Measurements from ENCODE around the gene MYH16.

DNA sequence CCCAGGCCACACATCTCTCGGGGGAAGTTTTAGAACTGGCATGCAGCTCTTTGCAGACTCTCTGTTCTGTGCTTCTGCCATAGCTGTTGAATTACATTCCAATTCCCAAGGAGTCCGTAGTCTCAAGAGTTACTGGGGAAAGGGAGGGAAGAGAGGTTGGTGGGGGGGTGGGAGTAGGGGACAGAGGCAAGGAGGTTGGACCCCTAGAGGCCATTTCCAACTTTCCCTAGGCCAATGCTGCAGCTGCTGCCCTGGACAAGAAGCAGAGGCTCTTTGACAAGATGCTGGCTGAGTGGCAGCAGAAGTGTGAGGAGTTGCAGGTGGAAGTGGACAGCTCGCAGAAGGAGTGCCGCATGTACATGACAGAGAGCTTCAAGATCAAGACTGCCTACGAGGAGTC is 23.8 kb downstream of the MYH16 start:
- no peak for TF ChIP-seq POLR2A (IDR thresholded peaks at IDR 0.05)
- TF ChIP-seq, protein P1, sequence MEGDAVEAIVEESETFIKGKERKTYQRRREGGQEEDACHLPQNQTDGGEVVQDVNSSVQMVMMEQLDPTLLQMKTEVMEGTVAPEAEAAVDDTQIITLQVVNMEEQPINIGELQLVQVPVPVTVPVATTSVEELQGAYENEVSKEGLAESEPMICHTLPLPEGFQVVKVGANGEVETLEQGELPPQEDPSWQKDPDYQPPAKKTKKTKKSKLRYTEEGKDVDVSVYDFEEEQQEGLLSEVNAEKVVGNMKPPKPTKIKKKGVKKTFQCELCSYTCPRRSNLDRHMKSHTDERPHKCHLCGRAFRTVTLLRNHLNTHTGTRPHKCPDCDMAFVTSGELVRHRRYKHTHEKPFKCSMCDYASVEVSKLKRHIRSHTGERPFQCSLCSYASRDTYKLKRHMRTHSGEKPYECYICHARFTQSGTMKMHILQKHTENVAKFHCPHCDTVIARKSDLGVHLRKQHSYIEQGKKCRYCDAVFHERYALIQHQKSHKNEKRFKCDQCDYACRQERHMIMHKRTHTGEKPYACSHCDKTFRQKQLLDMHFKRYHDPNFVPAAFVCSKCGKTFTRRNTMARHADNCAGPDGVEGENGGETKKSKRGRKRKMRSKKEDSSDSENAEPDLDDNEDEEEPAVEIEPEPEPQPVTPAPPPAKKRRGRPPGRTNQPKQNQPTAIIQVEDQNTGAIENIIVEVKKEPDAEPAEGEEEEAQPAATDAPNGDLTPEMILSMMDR (IDR thresholded peaks at IDR 0.05) = no peak
